ENCODE measurements around the gene SH3RF3. TPM values are rescaled to one million over a fixed set of nuclear protein-coding genes. Genes with fewer than 3 reads are reported as not detected.
A peak's percentile ranks its signal among the peaks of the same experiment; 100 is the strongest.
"Not testable (repeated sequence)": the region's sequence is repeated elsewhere in the genome, so short reads cannot be mapped to it uniquely, and the experiment has no call there.

SH3RF3 gene
- total RNA-seq, 2 donors from 2014 or later, result 1.3 to 5.6 TPM

DNA sequence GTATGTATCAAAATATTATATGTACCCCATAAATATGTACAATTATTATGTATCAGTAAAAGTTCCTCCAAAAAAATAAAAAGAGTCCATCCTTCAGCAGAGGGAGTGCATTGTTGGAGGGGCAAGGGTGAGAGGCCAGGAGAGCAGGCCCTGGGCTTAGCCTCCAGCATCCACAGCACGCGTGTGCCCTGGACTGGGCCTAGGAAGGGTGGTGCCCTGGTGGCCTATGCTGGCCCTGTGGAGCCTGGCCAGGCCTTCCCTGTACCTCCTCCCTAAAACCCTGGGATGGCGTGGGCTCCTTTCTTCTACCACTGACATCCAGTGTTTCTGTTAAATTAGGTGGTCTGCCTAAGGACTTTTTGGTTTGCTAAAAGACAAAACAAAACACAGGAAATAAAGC is 93.4 kb downstream of the SH3RF3 start:
- no peak for ATAC-seq
- 92 to 100% methylated on average over 3 of the region's 3 CpGs for WGBS, 2 donors
- Histone ChIP-seq H3K36me3 (replicated peaks in 1 of 2; ENCODE audit: insufficient read depth in 1 of 2, low read depth in 2 of 2) (no peaks in the 10 kb centered on the region), H3K9me3 (no peaks in the 10 kb centered on the region), H3K4me1 (peaks cover 21% of the 10 kb centered on the region), H3K27me3 (no peaks in the 10 kb centered on the region), H3K4me3 (no peak overlapping the region), H3K27ac (no peak overlapping the region)
- no peak for DNase-seq
- no peak for TF ChIP-seq CTCF (IDR thresholded peaks at IDR 0.05)
- TF ChIP-seq POLR2A (IDR thresholded peaks at IDR 0.05), result no peak
- intact Hi-C loops (cut with DNase I), result no loop called here

DNA sequence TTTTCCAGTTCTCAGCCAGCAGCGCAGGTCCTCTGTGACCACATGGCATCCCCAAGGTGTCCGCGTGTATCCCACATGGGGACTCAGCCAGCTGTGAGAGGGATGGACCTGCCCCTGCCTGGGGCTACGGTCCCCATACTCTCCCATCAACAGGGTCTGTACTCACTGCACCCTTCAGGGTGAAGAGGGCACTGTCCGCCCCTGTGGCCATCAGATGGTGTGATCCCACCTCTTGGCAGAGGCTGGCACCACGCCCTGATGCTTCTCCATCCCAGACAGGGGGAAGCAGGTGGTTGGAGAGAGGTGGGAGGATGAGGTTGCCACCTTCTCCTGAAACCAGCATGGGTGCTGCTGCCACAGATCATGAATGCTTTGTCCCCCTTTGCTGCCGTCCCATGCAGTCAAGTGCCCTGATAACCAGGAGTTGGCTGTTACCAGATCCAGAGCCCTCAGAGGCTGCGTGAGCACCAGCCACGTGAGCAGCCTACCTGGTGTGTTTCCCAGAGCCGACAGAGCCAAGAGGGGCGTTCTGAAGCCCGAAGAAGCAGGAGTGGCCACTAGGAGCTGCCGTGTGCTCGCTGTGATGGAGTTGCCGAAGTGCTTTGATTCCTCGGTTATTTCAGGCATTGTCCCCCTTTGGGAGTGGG is 93.9 kb downstream of the SH3RF3 start:
- H3K4me1 ChIP-seq, result peaks cover 21% of the 10 kb centered on the region
- 65 to 88% methylated on average over 11 to 16 of the region's 16 CpGs for WGBS, 2 donors
- H3K27ac ChIP-seq, result no peak overlapping the region
- TF ChIP-seq CTCF (IDR thresholded peaks at IDR 0.05) (no peak), POLR2A (IDR thresholded peaks at IDR 0.05) (no peak)
- no peaks in the 10 kb centered on the region for H3K36me3 ChIP-seq (replicated peaks in 1 of 2; ENCODE audit: insufficient read depth in 1 of 2, low read depth in 2 of 2)
- intact Hi-C loops (cut with DNase I), result no loop called here
- H3K4me3 ChIP-seq, result no peak overlapping the region
- H3K27me3 ChIP-seq, result no peaks in the 10 kb centered on the region
- ATAC-seq, result no peak
- no peaks in the 10 kb centered on the region for H3K9me3 ChIP-seq
- no peak for DNase-seq

GRCh38 chr2:109223490-109223889 is 94.5 kb downstream of the SH3RF3 start:
- TF ChIP-seq CTCF (IDR thresholded peaks at IDR 0.05) (no peak), POLR2A (IDR thresholded peaks at IDR 0.05) (no peak)
- H3K9me3 ChIP-seq, result no peaks in the 10 kb centered on the region
- intact Hi-C loops (cut with DNase I), result no loop called here
- no peak for ATAC-seq
- no peak for DNase-seq
- H3K27ac ChIP-seq, result no peak overlapping the region
- peaks cover 18% of the 10 kb centered on the region for H3K4me1 ChIP-seq
- H3K36me3 ChIP-seq (replicated peaks in 1 of 2; ENCODE audit: insufficient read depth in 1 of 2, low read depth in 2 of 2), result no peaks in the 10 kb centered on the region
- H3K4me3 ChIP-seq, result no peak overlapping the region
- 84 to 87% methylated on average over 6 to 8 of the region's 8 CpGs for WGBS, 2 donors
- H3K27me3 ChIP-seq, result no peaks in the 10 kb centered on the region

GRCh38 chr2:109224341-109224740 is 95.3 kb downstream of the SH3RF3 start:
- H3K36me3 ChIP-seq (replicated peaks in 1 of 2; ENCODE audit: insufficient read depth in 1 of 2, low read depth in 2 of 2); intact Hi-C loops (cut with DNase I); H3K27ac ChIP-seq; H3K9me3 ChIP-seq; H3K4me3 ChIP-seq; ATAC-seq; H3K27me3 ChIP-seq; DNase-seq: not testable (repeated sequence)
- H3K4me1 ChIP-seq, result peaks cover 13% of the 10 kb centered on the region
- 96 to 97% methylated on average over 6 to 8 of the region's 8 CpGs for WGBS, 2 donors

DNA sequence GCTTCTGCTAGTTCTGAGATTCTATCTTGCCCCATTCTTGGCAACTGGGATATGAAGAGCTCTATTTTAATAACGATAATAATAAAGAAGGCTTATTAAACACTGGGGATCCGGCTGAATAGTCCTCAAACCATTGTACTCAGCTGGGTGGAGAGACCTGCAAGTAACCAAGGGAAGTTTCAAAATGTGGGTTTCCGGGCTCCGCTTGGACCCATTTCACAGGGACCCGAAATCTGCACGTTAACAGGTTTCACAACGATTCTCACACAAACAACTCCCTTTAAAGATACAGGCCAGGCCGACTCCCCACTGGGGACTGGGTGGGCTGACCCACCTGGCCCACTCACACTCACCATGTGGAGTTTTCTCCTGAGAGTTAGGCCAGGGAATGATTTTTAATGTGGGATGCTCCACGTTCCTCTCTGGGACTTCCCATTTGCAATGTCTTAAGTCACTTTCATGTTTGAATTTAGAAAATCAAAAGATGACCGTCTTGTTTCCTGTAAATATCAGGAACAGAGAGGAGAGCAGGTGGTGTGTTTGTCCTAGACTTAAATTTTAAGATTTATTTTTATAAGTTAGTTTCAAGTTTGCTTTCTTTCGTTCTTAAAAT is 96.3 kb downstream of the SH3RF3 start:
- Histone ChIP-seq H3K4me1 (peaks cover 13% of the 10 kb centered on the region), H3K27ac (peak overlapping the region in 1 of 4 donors; percentile 33), H3K4me3 (no peak overlapping the region), H3K36me3 (replicated peaks in 1 of 2; ENCODE audit: insufficient read depth in 1 of 2, low read depth in 2 of 2) (no peaks in the 10 kb centered on the region), H3K9me3 (no peaks in the 10 kb centered on the region), H3K27me3 (no peaks in the 10 kb centered on the region)
- no peak for DNase-seq
- intact Hi-C loops (cut with DNase I), result no loop called here
- TF ChIP-seq CTCF (IDR thresholded peaks at IDR 0.05) (no peak), POLR2A (IDR thresholded peaks at IDR 0.05) (no peak)
- WGBS, 2 donors, result 85 to 90% methylated on average over 11 of the region's 11 CpGs
- ATAC-seq, result no peak
